NT2/D1 (cell line): ENCODE results near the gene KLRC3.

Source experiments
- SUZ12 ChIP-seq: IDR thresholded peaks from 2 replicates; pipeline ENCODE4 v1.6.1; 2011; ENCODE audit not compliant: insufficient read length, insufficient read depth; ENCODE audit errors: extremely low read depth
- YY1 ChIP-seq: IDR thresholded peaks from 2 replicates; pipeline ENCODE4 v1.6.1; 2011; ENCODE audit not compliant: insufficient read length, insufficient read depth
- ZNF274 ChIP-seq: IDR thresholded peaks from 2 replicates; pipeline ENCODE4 v1.6.1; 2011; ENCODE audit warnings: mild to moderate bottlenecking, low read depth, low read length

GRCh38 chr12:10364815-10365622 is 55.4 kb downstream of the KLRC3 start:
- TF ChIP-seq ZNF274: no peak
- no peak for TF ChIP-seq YY1
- TF ChIP-seq SUZ12: no peak
